Psoas muscle (tissue), 8 donors: Measurements from ENCODE around the gene APOBEC3C. TPM values are rescaled to one million over a fixed set of nuclear protein-coding genes. Genes with fewer than 3 reads are reported as not detected.
"Not testable (repeated sequence)": the region's sequence is repeated elsewhere in the genome, so short reads cannot be mapped to it uniquely, and the experiment has no call there.

Experiments
- ATAC-seq, 4 donors: fragments of 200-7000 bp; cut with Tn5 transposase; one replicate each; pipeline ENCODE4 v1.9.1; 2020; ENCODE audit warnings: moderate library complexity in 3 of 4, mild to moderate bottlenecking in 2 of 4
- DNase-seq, 2 donors: peaks; one replicate each; pipeline ENCODE4 v3.0.0-alpha.2; 2020
- H3K27ac ChIP-seq: fragments of 200-600 bp; one replicate; pipeline ENCODE4 v1.8.0; 2022
- H3K27me3 ChIP-seq, 3 donors: fragments of 200-600 bp in 1 of 3; one replicate each; pipeline versions ENCODE4 v1.6.1 to v1.8.0; 2013 to 2022; ENCODE audit warnings: low read length in 2 of 3, mild to moderate bottlenecking in 2 of 3, moderate library complexity in 1 of 3; ENCODE audit not compliant: insufficient read depth in 3 of 3
- H3K36me3 ChIP-seq, 2 donors: fragments of 200-600 bp in 1 of 2; one replicate each; pipeline versions ENCODE4 v1.6.1 to v1.8.0; 2013 to 2022; ENCODE audit warnings: low read depth in 1 of 2, mild to moderate bottlenecking in 1 of 2, moderate library complexity in 1 of 2; ENCODE audit not compliant: insufficient read depth in 1 of 2
- H3K4me1 ChIP-seq: fragments of 200-600 bp; one replicate; pipeline ENCODE4 v1.8.0; 2022
- H3K4me3 ChIP-seq: fragments of 200-600 bp; one replicate; pipeline ENCODE4 v1.8.0; 2022; ENCODE audit warnings: mild to moderate bottlenecking
- H3K9me3 ChIP-seq: fragments of 200-600 bp; one replicate; pipeline ENCODE4 v1.8.0; 2022
- CTCF ChIP-seq: fragments of 200-600 bp; IDR thresholded peaks from one replicate; pipeline ENCODE4 v1.8.0; 2022; ENCODE audit warnings: antibody characterized with exemption
- WGBS, 3 donors: extraction: QIAGEN DNeasy Blood & Tissue Kit; methylation state at CpG; one replicate each; pipeline versions ENCODE4 v1.1.6 to v1.1.7; 2013; 5-methylcytosine and 5-hydroxymethylcytosine counted together
- intact Hi-C, 2 donors: fragments of 100-400 bp; cut with DNase I; formaldehyde crosslinking; loops; one replicate each; pipeline versions ENCODE4 v1.11.0 to v1.14.2; 2022
- polyA plus RNA-seq, 3 donors: library from polyadenylated mRNA; stranded (reverse); fragments of 200-250 nt; gene quantifications; one replicate each; pipeline ENCODE4 v1.2.3, GENCODE V29; 2013
- total RNA-seq, 4 donors: library from RNA; stranded (reverse); fragmentation: NEBNext Ultra II Directional in 2 of 4; extraction: Animal tissue kit (Norgen Biotek cat#: 25700) in 2 of 4; gene quantifications; one replicate each; pipeline versions ENCODE4 v1.2.1 to v1.2.4, GENCODE V29; 2021 to 2023
- donor health status: healthy with polysubstance abuse.
- donor health status: DM: no; HTN: no; CAD: no; lungs with moderate emphysema.
- donor health status: Bipolar disorder and iron deficiency.
- donor health status: healthy.
- donor health status: DM: yes; HTN: yes; CAD: no.
- donor health status: DM: no; HTN: no; CAD: no.
- donor health status: DM: no; HTN: no; CAD: no.
- donor health status: DM: yes; HTN: yes; CAD: no.

The APOBEC3C gene
- total and polyA plus RNA-seq, 7 donors = 0.82 to 4.6 (median 1.7) TPM

GRCh38 chr22:38986629-38987028 is 27.4 kb upstream of the APOBEC3C start:
- ATAC-seq (no peak), DNase-seq (peak in 1 of 2 donors; percentile 30)
- no peaks in the 10 kb centered on the region for H3K36me3 ChIP-seq
- H3K27ac ChIP-seq = no peak overlapping the region
- H3K27me3 ChIP-seq = no peaks in the 10 kb centered on the region
- TF ChIP-seq CTCF = no peak
- no peak overlapping the region for H3K4me3 ChIP-seq
- 95 to 100% (median 98%) methylated on average over 3 of the region's 3 CpGs for WGBS, 3 donors
- H3K4me1 ChIP-seq = no peaks in the 10 kb centered on the region
- H3K9me3 ChIP-seq = no peaks in the 10 kb centered on the region
- intact Hi-C loops = no loop called here

GRCh38 chr22:38987171-38987895 is 26.7 kb upstream of the APOBEC3C start:
- H3K4me3 ChIP-seq = no peak overlapping the region
- ATAC-seq (no peak), DNase-seq (peak in 1 of 2 donors; percentile 38)
- H3K9me3 ChIP-seq = no peaks in the 10 kb centered on the region
- no peak overlapping the region for H3K27ac ChIP-seq
- WGBS, 3 donors = 79 to 87% (median 84%) methylated on average over 8 of the region's 8 CpGs
- no peak for TF ChIP-seq CTCF
- no peaks in the 10 kb centered on the region for H3K27me3 ChIP-seq
- intact Hi-C loops = no loop called here
- H3K4me1 ChIP-seq = no peaks in the 10 kb centered on the region
- no peaks in the 10 kb centered on the region for H3K36me3 ChIP-seq

GRCh38 chr22:38989466-38989865 is 24.6 kb upstream of the APOBEC3C start:
- intact Hi-C loops = no loop called here
- TF ChIP-seq CTCF = no peak
- no peaks in the 10 kb centered on the region for H3K36me3 ChIP-seq
- H3K9me3 ChIP-seq = no peaks in the 10 kb centered on the region
- H3K4me3 ChIP-seq = no peak overlapping the region
- ATAC-seq (no peak), DNase-seq (peak in 1 of 2 donors; percentile 35)
- H3K4me1 ChIP-seq = no peaks in the 10 kb centered on the region
- 92 to 96% (median 93%) methylated on average over 6 of the region's 6 CpGs for WGBS, 3 donors
- H3K27ac ChIP-seq = no peak overlapping the region
- H3K27me3 ChIP-seq = peaks cover 0 to 10% (median 0%) of the 10 kb centered on the region in 3 donors

- H3K36me3 ChIP-seq, DNase-seq, H3K9me3 ChIP-seq, H3K27ac ChIP-seq, ATAC-seq, intact Hi-C loops, H3K4me1 ChIP-seq, H3K4me3 ChIP-seq: not testable (repeated sequence)
- 25 to 33% (median 28%) methylated on average over 8 to 12 of the region's 12 CpGs for WGBS, 3 donors
- peaks cover 0 to 30% (median 8%) of the 10 kb centered on the region in 3 donors for H3K27me3 ChIP-seq
Measured at GRCh38 chr22:38992871-38993371, 21.1 kb upstream of the APOBEC3C start.

- no peaks in the 10 kb centered on the region for H3K36me3 ChIP-seq
- ATAC-seq (no peak), DNase-seq (no peak)
- 49 to 59% (median 51%) methylated on average over 6 of the region's 6 CpGs for WGBS, 3 donors
- intact Hi-C loops = loop anchor here in 1 of 2 donors (5.0 kb wide), 1 partner anchor 39 kb away; the partner anchor contains the start of gene APOBEC3A
- H3K9me3 ChIP-seq = no peaks in the 10 kb centered on the region
- TF ChIP-seq CTCF = no peak
- H3K4me3 ChIP-seq = no peak overlapping the region
- no peaks in the 10 kb centered on the region for H3K4me1 ChIP-seq
- H3K27ac ChIP-seq = no peak overlapping the region
- peaks cover 0 to 38% (median 9%) of the 10 kb centered on the region in 3 donors for H3K27me3 ChIP-seq
Measured at GRCh38 chr22:38996105-38996504, 18.0 kb upstream of the APOBEC3C start.
